Uterus (tissue), 4 donors: ENCODE measurements around the gene PTPRM. TPM values are rescaled to one million over a fixed set of nuclear protein-coding genes. Genes with fewer than 3 reads are reported as not detected.

Experiments
- DNase-seq, 2 donors: peaks; one replicate each; pipeline ENCODE4 v3.0.0-alpha.2; 2019 to 2020
- H3K27ac ChIP-seq, 2 donors: fragments of 200-600 bp; sonication (generic); 1 replicate in 1 of 2; 2 replicates in 1 of 2; pipeline ENCODE4 v1.5.1; 2016 to 2018
- H3K27me3 ChIP-seq, 2 donors: fragments of 200-600 bp; sonication (generic); one replicate each; pipeline ENCODE4 v1.5.1; 2018 to 2019; ENCODE audit warnings: control low read depth in 1 of 2
- H3K36me3 ChIP-seq, 2 donors: fragments of 200-600 bp; sonication (generic); one replicate each; pipeline ENCODE4 v1.5.1; 2019; ENCODE audit warnings: control low read depth in 1 of 2
- H3K4me1 ChIP-seq, 2 donors: fragments of 200-600 bp; sonication (generic); one replicate each; pipeline ENCODE4 v1.5.1; 2018 to 2019; ENCODE audit warnings: control low read depth in 1 of 2
- H3K4me3 ChIP-seq, 2 donors: fragments of 200-600 bp; sonication (generic); 1 replicate in 1 of 2; 2 replicates in 1 of 2; pipeline ENCODE4 v1.5.1; 2018 to 2019; ENCODE audit warnings: mild to moderate bottlenecking in 1 of 2
- H3K9me3 ChIP-seq, 2 donors: fragments of 200-600 bp; sonication (generic); one replicate each; pipeline ENCODE4 v1.5.1; 2019; ENCODE audit warnings: control low read depth in 1 of 2
- CTCF ChIP-seq, 4 experiments: fragments of 200-600 bp in 2 of 4; fragments of 450-650 bp in 2 of 4; sonication (generic) in 2 of 4; IDR thresholded peaks; one replicate each; pipeline ENCODE4 v1.5.1; 2016 to 2019; ENCODE audit warnings: antibody characterized with exemption in 4 of 4, mild to moderate bottlenecking in 2 of 4, moderate library complexity in 1 of 4
- POLR2A ChIP-seq, 2 donors: fragments of 450-650 bp; IDR thresholded peaks; one replicate each; pipeline ENCODE4 v1.6.1; 2016; ENCODE audit warnings: antibody characterized with exemption in 2 of 2, mild to moderate bottlenecking in 1 of 2, moderate library complexity in 1 of 2
- intact Hi-C: fragments of 100-400 bp; cut with DNase I; formaldehyde crosslinking; loops from one replicate; pipeline ENCODE4 v1.15.1; 2023; ENCODE audit warnings: low total_unique reads
- total RNA-seq, 4 donors: library from RNA; depleted of rRNA in 3 of 4; stranded (reverse); fragments of >200 nt in 3 of 4; gene quantifications; one replicate each; pipeline versions ENCODE4 v1.1.0 to v1.2.4, GENCODE V29; 2014 to 2023
- donor health status: DM: yes; HTN: yes; CAD: no.

The PTPRM gene
- total RNA-seq, 4 donors from 2014 or later: 62.0 to 127 (median 85.7) TPM

DNA sequence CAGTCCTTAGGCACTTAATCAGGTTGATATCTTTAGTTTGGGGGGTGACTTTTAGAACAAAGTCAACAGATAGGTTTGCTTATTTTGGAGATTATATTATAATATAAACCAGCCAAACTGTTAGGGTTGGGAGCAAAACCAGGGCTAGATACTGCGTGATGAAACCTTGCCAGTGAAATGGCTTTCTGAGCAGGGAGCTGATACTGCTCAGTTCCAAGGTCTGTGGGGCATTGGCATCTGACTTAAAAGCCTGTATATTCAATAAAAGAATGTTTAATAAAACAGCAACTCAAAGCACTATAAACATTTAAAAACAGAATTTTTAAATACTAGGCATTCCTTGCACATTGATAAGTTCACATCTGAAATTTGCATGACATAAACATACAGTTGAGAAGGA, 19.3 kb downstream of the PTPRM start:
- H3K36me3 ChIP-seq: no peaks in the 10 kb centered on the region
- no peak for DNase-seq
- intact Hi-C loops: no loop called here

GRCh38 chr18:7590826-7591560, 23.9 kb downstream of the PTPRM start:
- H3K27me3 ChIP-seq: no peaks in the 10 kb centered on the region
- H3K36me3 ChIP-seq: no peaks in the 10 kb centered on the region
- intact Hi-C loops: no loop called here
- H3K4me3 ChIP-seq: no peak overlapping the region
- H3K4me1 ChIP-seq: no peaks in the 10 kb centered on the region
- no peak overlapping the region for H3K27ac ChIP-seq
- no peak for DNase-seq
- TF ChIP-seq POLR2A (IDR thresholded peaks at IDR 0.05) (no peak), CTCF (IDR thresholded peaks at IDR 0.05) (no peak)
- H3K9me3 ChIP-seq: no peaks in the 10 kb centered on the region

More for the DNA sequence above, 19.3 kb downstream of the PTPRM start:
- H3K9me3 ChIP-seq: no peaks in the 10 kb centered on the region
- no peaks in the 10 kb centered on the region for H3K27me3 ChIP-seq
- no peaks in the 10 kb centered on the region for H3K4me1 ChIP-seq
- TF ChIP-seq POLR2A (IDR thresholded peaks at IDR 0.05): no peak
- TF ChIP-seq CTCF (IDR thresholded peaks at IDR 0.05): no peak
- no peak overlapping the region for H3K27ac ChIP-seq
- no peak overlapping the region for H3K4me3 ChIP-seq

- no peaks in the 10 kb centered on the region for H3K9me3 ChIP-seq
- H3K27ac ChIP-seq: no peak overlapping the region
- no peak for TF ChIP-seq POLR2A (IDR thresholded peaks at IDR 0.05)
- no peak for TF ChIP-seq CTCF (IDR thresholded peaks at IDR 0.05)
- DNase-seq: no peak
- no peak overlapping the region for H3K4me3 ChIP-seq
- H3K36me3 ChIP-seq: no peaks in the 10 kb centered on the region
- intact Hi-C loops: no loop called here
- no peaks in the 10 kb centered on the region for H3K4me1 ChIP-seq
- H3K27me3 ChIP-seq: no peaks in the 10 kb centered on the region
Measured at GRCh38 chr18:7592305-7593071, 25.4 kb downstream of the PTPRM start.

DNA sequence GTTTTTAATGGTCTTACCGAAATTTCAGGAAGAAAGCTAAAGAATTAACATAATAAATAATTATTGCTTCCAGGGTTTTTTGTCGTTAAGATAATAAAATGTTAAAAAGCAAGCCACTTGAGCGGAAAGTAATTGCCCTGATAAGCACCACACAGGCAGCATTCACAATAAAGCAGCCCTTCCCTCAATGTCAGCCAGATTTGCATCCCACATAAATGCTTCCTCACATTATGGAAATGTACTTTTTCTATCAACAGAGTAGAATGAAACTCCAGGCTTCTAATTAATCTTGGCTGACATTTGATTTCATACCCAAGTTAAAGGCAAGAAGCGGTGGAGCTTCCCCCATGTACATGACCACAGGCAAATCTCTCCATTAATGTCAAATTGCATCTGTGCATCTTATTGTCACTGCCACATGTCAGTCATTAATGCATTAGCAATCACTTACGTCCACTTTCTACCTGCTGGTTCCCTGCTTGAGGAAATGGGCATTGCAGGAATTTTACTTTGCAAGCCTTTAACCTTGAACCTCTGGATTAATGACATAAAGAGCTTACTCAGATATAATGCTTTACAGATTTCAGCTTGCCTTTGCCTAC, 26.2 kb downstream of the PTPRM start:
- Histone ChIP-seq H3K27me3 (no peaks in the 10 kb centered on the region), H3K4me3 (no peak overlapping the region), H3K36me3 (no peaks in the 10 kb centered on the region), H3K27ac (no peak overlapping the region), H3K4me1 (no peaks in the 10 kb centered on the region), H3K9me3 (no peaks in the 10 kb centered on the region)
- TF ChIP-seq POLR2A (IDR thresholded peaks at IDR 0.05) (no peak), CTCF (IDR thresholded peaks at IDR 0.05) (no peak)
- DNase-seq: no peak
- intact Hi-C loops: no loop called here

DNA sequence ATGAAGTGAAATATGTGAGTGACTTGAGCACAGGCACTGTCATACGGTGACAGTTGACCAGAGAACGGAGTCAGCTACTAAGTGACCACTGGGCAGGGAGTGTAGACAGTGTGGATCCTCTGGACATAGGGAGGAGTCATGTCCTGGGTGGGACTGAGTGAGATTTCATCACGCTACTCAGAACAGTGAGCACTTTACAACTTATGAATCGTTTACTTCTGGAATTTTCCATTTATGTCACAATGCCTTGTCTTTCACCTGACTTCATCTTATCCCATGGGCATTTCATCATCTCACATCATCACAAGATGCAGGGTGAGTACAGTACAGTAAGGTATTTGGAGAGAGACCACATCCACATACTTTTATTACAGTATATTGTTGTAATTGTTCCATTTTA, 29.0 kb downstream of the PTPRM start:
- Histone ChIP-seq H3K4me1 (no peaks in the 10 kb centered on the region), H3K4me3 (no peak overlapping the region), H3K27ac (no peak overlapping the region), H3K27me3 (no peaks in the 10 kb centered on the region), H3K9me3 (no peaks in the 10 kb centered on the region), H3K36me3 (no peaks in the 10 kb centered on the region)
- no peak for TF ChIP-seq POLR2A (IDR thresholded peaks at IDR 0.05)
- no peak for TF ChIP-seq CTCF (IDR thresholded peaks at IDR 0.05)
- DNase-seq: no peak
- intact Hi-C loops: no loop called here
